Measurements from ENCODE around the gene FOXA3. TPM values are rescaled to one million over a fixed set of nuclear protein-coding genes. Genes with fewer than 3 reads are reported as not detected.

Gene FOXA3
- total RNA-seq, 1 donor from 2014 or later: 7.3 TPM

GRCh38 chr19:45917421-45918091 is 53.4 kb downstream of the FOXA3 start:
- DNase-seq (ENCODE audit: low spot score): no peak
- H3K4me1 Mint-ChIP-seq: peaks cover 14% of the 10 kb centered on the region
- Histone ChIP-seq H3K9ac (no peak overlapping the region), H3F3A (ENCODE audit: low read depth) (peaks cover 12% of the 10 kb centered on the region), H3K79me2 (ENCODE audit: low read depth) (no peaks in the 10 kb centered on the region), H3K4me2 (no peak overlapping the region), H3K36me3 (no peaks in the 10 kb centered on the region), H3K9me3 (ENCODE audit: low read depth) (no peaks in the 10 kb centered on the region), H3K4me3 (no peak overlapping the region), H4K20me1 (ENCODE audit: low read depth) (no peaks in the 10 kb centered on the region), H3K4me1 (no peaks in the 10 kb centered on the region), H2AFZ (replicated peaks) (no peak overlapping the region), H3K27ac (no peak overlapping the region), H3K27me3 (no peaks in the 10 kb centered on the region)
- peaks cover 9% of the 10 kb centered on the region for H3K27me3 Mint-ChIP-seq (ENCODE audit: insufficient read depth, low read depth)
- TF ChIP-seq EZH2phosphoT487 (IDR thresholded peaks at IDR 0.05) (no peak), CTCF (IDR thresholded peaks at IDR 0.05) (no peak), EZH2 (IDR thresholded peaks at IDR 0.05) (no peak)
- H3K9me3 Mint-ChIP-seq: no peaks in the 10 kb centered on the region
- H3K4me3 Mint-ChIP-seq: no peak overlapping the region
- no peaks in the 10 kb centered on the region for H3K36me3 Mint-ChIP-seq
- no peak overlapping the region for H3K27ac Mint-ChIP-seq

- Histone ChIP-seq H3K4me2 (no peak overlapping the region), H3K79me2 (ENCODE audit: low read depth) (no peaks in the 10 kb centered on the region), H3K36me3 (no peaks in the 10 kb centered on the region), H3K27ac (no peak overlapping the region), H3K9ac (no peak overlapping the region), H3K4me1 (no peaks in the 10 kb centered on the region), H3K27me3 (no peaks in the 10 kb centered on the region), H3K4me3 (no peak overlapping the region), H2AFZ (replicated peaks) (no peak overlapping the region), H3F3A (ENCODE audit: low read depth) (peaks cover 12% of the 10 kb centered on the region), H3K9me3 (ENCODE audit: low read depth) (no peaks in the 10 kb centered on the region), H4K20me1 (ENCODE audit: low read depth) (no peaks in the 10 kb centered on the region)
- no peak overlapping the region for H3K27ac Mint-ChIP-seq
- H3K4me1 Mint-ChIP-seq: peaks cover 16% of the 10 kb centered on the region
- no peak overlapping the region for H3K4me3 Mint-ChIP-seq
- DNase-seq (ENCODE audit: low spot score): no peak
- no peaks in the 10 kb centered on the region for H3K9me3 Mint-ChIP-seq
- H3K27me3 Mint-ChIP-seq (ENCODE audit: insufficient read depth, low read depth): peaks cover 6% of the 10 kb centered on the region
- no peaks in the 10 kb centered on the region for H3K36me3 Mint-ChIP-seq
- TF ChIP-seq CTCF (IDR thresholded peaks at IDR 0.05) (no peak), EZH2 (IDR thresholded peaks at IDR 0.05) (no peak), EZH2phosphoT487 (IDR thresholded peaks at IDR 0.05) (no peak)
Observed at GRCh38 chr19:45918721-45919120, 54.6 kb downstream of the FOXA3 start.

GRCh38 chr19:45919678-45920077 is 55.6 kb downstream of the FOXA3 start:
- DNase-seq (ENCODE audit: low spot score): no peak
- Mint-ChIP-seq H3K27ac (no peak overlapping the region), H3K4me1 (peaks cover 16% of the 10 kb centered on the region), H3K27me3 (ENCODE audit: insufficient read depth, low read depth) (peaks cover 6% of the 10 kb centered on the region), H3K4me3 (no peak overlapping the region), H3K9me3 (no peaks in the 10 kb centered on the region), H3K36me3 (no peaks in the 10 kb centered on the region)
- no peak overlapping the region for H3K4me2 ChIP-seq
- H3K9me3 ChIP-seq (ENCODE audit: low read depth): no peaks in the 10 kb centered on the region
- peaks cover 12% of the 10 kb centered on the region for H3F3A ChIP-seq (ENCODE audit: low read depth)
- H3K4me1 ChIP-seq: no peaks in the 10 kb centered on the region
- H3K27ac ChIP-seq: no peak overlapping the region
- no peaks in the 10 kb centered on the region for H3K79me2 ChIP-seq (ENCODE audit: low read depth)
- no peaks in the 10 kb centered on the region for H3K36me3 ChIP-seq
- H4K20me1 ChIP-seq (ENCODE audit: low read depth): no peaks in the 10 kb centered on the region
- no peak for TF ChIP-seq CTCF (IDR thresholded peaks at IDR 0.05)
- TF ChIP-seq EZH2 (IDR thresholded peaks at IDR 0.05): no peak
- no peak for TF ChIP-seq EZH2phosphoT487 (IDR thresholded peaks at IDR 0.05)
- H3K9ac ChIP-seq: no peak overlapping the region
- H3K27me3 ChIP-seq: no peaks in the 10 kb centered on the region
- H3K4me3 ChIP-seq: no peak overlapping the region
- no peak overlapping the region for H2AFZ ChIP-seq (replicated peaks)

Data from neural progenitor cell (in vitro differentiated cells).